Astrocyte of the spinal cord (primary cell): ENCODE measurements around the gene ANGPTL5.

ENCODE experiments used
- DNase-seq: peaks from one replicate; pipeline ENCODE4 v3.0.0; 2011; ENCODE audit warnings: low read depth, low spot score
- H3K4me3 ChIP-seq: 2 replicates; pipeline ENCODE4 v1.5.1; 2011; ENCODE audit warnings: low read depth, mild to moderate bottlenecking, low read length, moderate library complexity
- in situ Hi-C: cut with HindIII; loops from 2 replicates; pipeline ENCODE4 v1.10.0; 2017; ENCODE audit warnings: low sequenced_read_pairs
- TF ChIP-seq, protein P1 (sequence below): IDR thresholded peaks from 2 replicates; pipeline ENCODE4 v1.5.1; 2012; ENCODE audit warnings: low read depth, mild to moderate bottlenecking, low read length, inconsistent platforms

Gene ANGPTL5

GRCh38 chr11:101944923-101945322, 28.6 kb upstream of the ANGPTL5 start:
- TF ChIP-seq, protein P1, sequence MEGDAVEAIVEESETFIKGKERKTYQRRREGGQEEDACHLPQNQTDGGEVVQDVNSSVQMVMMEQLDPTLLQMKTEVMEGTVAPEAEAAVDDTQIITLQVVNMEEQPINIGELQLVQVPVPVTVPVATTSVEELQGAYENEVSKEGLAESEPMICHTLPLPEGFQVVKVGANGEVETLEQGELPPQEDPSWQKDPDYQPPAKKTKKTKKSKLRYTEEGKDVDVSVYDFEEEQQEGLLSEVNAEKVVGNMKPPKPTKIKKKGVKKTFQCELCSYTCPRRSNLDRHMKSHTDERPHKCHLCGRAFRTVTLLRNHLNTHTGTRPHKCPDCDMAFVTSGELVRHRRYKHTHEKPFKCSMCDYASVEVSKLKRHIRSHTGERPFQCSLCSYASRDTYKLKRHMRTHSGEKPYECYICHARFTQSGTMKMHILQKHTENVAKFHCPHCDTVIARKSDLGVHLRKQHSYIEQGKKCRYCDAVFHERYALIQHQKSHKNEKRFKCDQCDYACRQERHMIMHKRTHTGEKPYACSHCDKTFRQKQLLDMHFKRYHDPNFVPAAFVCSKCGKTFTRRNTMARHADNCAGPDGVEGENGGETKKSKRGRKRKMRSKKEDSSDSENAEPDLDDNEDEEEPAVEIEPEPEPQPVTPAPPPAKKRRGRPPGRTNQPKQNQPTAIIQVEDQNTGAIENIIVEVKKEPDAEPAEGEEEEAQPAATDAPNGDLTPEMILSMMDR: no peak
- in situ Hi-C loops: no loop called here
- H3K4me3 ChIP-seq: no peak overlapping the region
- no peak for DNase-seq

- H3K4me3 ChIP-seq: no peak overlapping the region
- in situ Hi-C loops: no loop called here
- TF ChIP-seq, protein P1: no peak
- no peak for DNase-seq
Observed at GRCh38 chr11:101940901-101941520, 24.7 kb upstream of the ANGPTL5 start.

DNA sequence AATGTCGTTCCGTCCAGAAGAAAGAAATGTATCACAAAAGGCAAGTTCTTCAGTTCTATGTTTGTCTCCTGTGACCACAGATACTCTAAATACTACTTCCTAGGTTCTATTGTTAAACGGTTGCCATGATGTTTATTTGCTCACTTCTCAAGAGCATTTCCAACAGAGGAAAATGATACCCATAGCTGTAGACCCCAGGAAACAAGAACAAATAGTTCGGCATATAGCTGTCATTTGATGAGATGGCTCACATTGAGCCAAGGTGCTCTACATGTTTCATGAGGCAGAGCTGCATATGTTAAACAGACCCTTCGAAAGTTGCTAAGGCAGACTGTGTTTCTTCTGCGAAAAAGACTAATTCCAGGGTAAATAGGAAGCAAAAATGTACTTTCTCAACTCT, 15.4 kb upstream of the ANGPTL5 start:
- no peak for DNase-seq

DNA sequence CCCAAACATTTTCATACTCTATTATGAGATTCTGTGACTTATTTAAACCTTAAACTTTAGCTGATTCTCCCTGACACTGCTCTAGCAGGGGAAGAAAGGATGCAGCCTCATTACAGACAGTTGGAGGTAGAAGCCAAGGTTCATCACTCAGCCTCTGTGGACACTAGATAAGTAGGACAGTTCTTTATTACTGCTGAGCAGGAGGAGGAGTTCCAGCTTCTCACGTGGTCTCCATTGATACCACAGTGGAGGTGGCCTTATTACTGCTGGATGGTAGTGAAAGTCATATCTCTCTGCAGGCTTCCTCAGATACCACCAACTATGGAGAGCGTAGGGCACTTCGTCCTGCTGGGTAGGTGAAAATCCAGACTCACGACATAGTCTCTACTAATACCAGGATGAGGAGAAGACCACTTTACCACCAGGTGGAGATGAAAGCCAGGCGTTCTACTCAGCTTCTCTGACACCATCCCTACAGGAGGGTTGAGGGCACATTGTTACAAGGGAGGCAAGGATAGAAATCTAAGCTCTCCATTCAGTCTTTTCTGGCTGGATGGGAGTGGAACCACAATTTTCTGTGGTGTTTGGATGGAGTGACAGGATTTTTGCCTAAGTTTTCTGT, 13.1 kb upstream of the ANGPTL5 start:
- DNase-seq: no peak
- H3K4me3 ChIP-seq: no peak overlapping the region
- in situ Hi-C loops: no loop called here
- TF ChIP-seq, protein P1: no peak

More for the DNA sequence above, 15.4 kb upstream of the ANGPTL5 start:
- TF ChIP-seq, protein P1: no peak
- no peak overlapping the region for H3K4me3 ChIP-seq
- in situ Hi-C loops: no loop called here

DNA sequence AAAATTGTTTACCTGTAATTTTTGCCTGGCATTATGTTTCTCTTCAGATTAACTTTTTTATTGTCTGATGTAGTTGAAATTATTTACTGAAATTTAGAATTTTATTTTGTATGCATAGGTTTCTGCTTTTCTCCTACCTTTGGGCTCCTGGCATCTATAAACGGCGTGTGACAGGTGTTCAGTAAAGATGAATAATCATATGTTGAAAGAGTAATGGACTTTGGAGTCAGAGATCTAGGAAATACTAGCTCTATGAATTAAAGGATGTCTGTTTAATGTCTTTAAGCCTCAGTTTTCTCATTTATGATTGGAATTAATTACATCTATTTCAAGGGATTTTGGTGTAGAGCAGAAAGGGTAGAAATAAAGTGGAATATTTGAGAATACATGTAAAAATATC, 7.2 kb upstream of the ANGPTL5 start:
- in situ Hi-C loops: no loop called here

DNA sequence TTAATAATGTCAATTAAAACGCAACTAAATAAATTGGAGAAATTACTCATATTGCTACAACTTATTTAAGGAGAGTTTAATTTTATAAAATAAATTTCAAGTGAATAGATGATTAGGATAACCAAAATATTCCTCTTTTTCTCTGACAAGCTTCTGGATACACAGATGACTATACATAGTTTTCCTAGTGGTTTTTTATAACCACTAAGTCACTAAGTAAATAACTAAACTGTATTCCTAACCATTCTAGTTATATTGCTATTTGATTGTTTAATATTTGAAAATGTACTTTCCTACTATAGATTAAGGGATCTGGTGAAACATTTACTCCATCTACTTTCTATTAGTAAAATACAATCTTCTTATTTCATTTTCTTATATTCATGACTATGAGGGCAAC, 4.7 kb upstream of the ANGPTL5 start:
- in situ Hi-C loops: no loop called here
- no peak for DNase-seq
- no peak overlapping the region for H3K4me3 ChIP-seq
- TF ChIP-seq, protein P1: no peak

More for the DNA sequence above, 7.2 kb upstream of the ANGPTL5 start:
- DNase-seq: no peak
- TF ChIP-seq, protein P1: no peak
- H3K4me3 ChIP-seq: no peak overlapping the region
